Measurements from ENCODE around the gene RNASE8. TPM values are rescaled to one million over a fixed set of nuclear protein-coding genes. Genes with fewer than 3 reads are reported as not detected.

The RNASE8 gene
- total RNA-seq, 1 experiment from 2014 or later = not detected

- no peaks in the 10 kb centered on the region for H3K36me3 ChIP-seq (ENCODE audit: control insufficient read depth, insufficient read depth, low read length)
- peaks cover 2% of the 10 kb centered on the region; the same call in 1 of the 2 replicates for H3K27me3 ChIP-seq (ENCODE audit: control insufficient read depth, insufficient read depth, low read length)
- in situ Hi-C loops (cut with HindIII; ENCODE audit: low pct_unique_long_range_greater_than_20kb, low sequenced_read_pairs) (no loop called here), intact Hi-C loops (cut with micrococcal nuclease; ENCODE audit: unreplicated experiment) (no loop called here)
- no TSS peak for BruUV-seq (replicated peaks)
- ChIA-PET CTCF (interaction anchor here (0.6 kb wide), 1 partner anchor 33 kb away, joined by 4 read pairs; no protein-coding TSS in a partner anchor), POLR2A (no interaction called here)
- no peak for TF ChIP-seq CTCF (IDR thresholded peaks at IDR 0.05)
- TF ChIP-seq SIN3A (IDR thresholded peaks at IDR 0.05; ENCODE audit: borderline replicate concordance, insufficient read depth, low read depth, low read length) = no peak
- no peak for TF ChIP-seq POLR2AphosphoS5 (IDR thresholded peaks at IDR 0.05; ENCODE audit: low read depth, low read length)
- no peak for TF ChIP-seq REST (IDR thresholded peaks at IDR 0.05; ENCODE audit: insufficient read depth in 1 of 2, low read depth in 2 of 2, low read length in 1 of 2)
- TF ChIP-seq TCF7L2 (IDR thresholded peaks at IDR 0.05; ENCODE audit: low read depth, low read length) = no peak
- no peaks in the 10 kb centered on the region for H3K9me3 ChIP-seq (ENCODE audit: control insufficient read depth, insufficient read depth, low read depth, low read length)
- H3K4me1 ChIP-seq (ENCODE audit: control insufficient read depth, insufficient read depth, low read length) = no peaks in the 10 kb centered on the region
- no peak for ATAC-seq
- no peak overlapping the region for H3K27ac ChIP-seq (ENCODE audit: low read length)
- no peak overlapping the region for H3K4me3 ChIP-seq (ENCODE audit: low read depth in 2 of 2, low read length in 2 of 2)
- no peak for DNase-seq (ENCODE audit: low read depth, low spot score)
Measured at GRCh38 chr14:21020977-21021545, 36.6 kb upstream of the RNASE8 start.

GRCh38 chr14:21022686-21023085 is 34.9 kb upstream of the RNASE8 start:
- no peak for TF ChIP-seq CTCF (IDR thresholded peaks at IDR 0.05)
- no peak for TF ChIP-seq POLR2AphosphoS5 (IDR thresholded peaks at IDR 0.05; ENCODE audit: low read depth, low read length)
- no peak for TF ChIP-seq TCF7L2 (IDR thresholded peaks at IDR 0.05; ENCODE audit: low read depth, low read length)
- TF ChIP-seq REST (IDR thresholded peaks at IDR 0.05; ENCODE audit: insufficient read depth in 1 of 2, low read depth in 2 of 2, low read length in 1 of 2) = no peak
- no peak for TF ChIP-seq SIN3A (IDR thresholded peaks at IDR 0.05; ENCODE audit: borderline replicate concordance, insufficient read depth, low read depth, low read length)
- Histone ChIP-seq H3K27ac (ENCODE audit: low read length) (no peak overlapping the region), H3K9me3 (ENCODE audit: control insufficient read depth, insufficient read depth, low read depth, low read length) (no peaks in the 10 kb centered on the region), H3K4me3 (ENCODE audit: low read depth in 2 of 2, low read length in 2 of 2) (no peak overlapping the region), H3K4me1 (ENCODE audit: control insufficient read depth, insufficient read depth, low read length) (no peaks in the 10 kb centered on the region; the same call in 1 of the 2 replicates), H3K36me3 (ENCODE audit: control insufficient read depth, insufficient read depth, low read length) (no peaks in the 10 kb centered on the region), H3K27me3 (ENCODE audit: control insufficient read depth, insufficient read depth, low read length) (peaks cover 2% of the 10 kb centered on the region; the same call in 1 of the 2 replicates)
- in situ Hi-C loops (cut with HindIII; ENCODE audit: low pct_unique_long_range_greater_than_20kb, low sequenced_read_pairs) = no loop called here
- no TSS peak for BruUV-seq (replicated peaks)
- intact Hi-C loops (cut with micrococcal nuclease; ENCODE audit: unreplicated experiment) = no loop called here
- DNase-seq (ENCODE audit: low read depth, low spot score) = no peak
- no peak for ATAC-seq
- ChIA-PET CTCF (interaction anchor here (0.7 kb wide), 1 partner anchor 11 kb away, joined by 7 read pairs; no protein-coding TSS in a partner anchor), POLR2A (no interaction called here)

Data from Panc1 (cell line).